GM12865 (cell line): ENCODE results near the gene SLC16A4.

Experiments
- DNase-seq: peaks from one replicate; pipeline ENCODE4 v3.0.0; 2010; ENCODE audit warnings: low read depth
- H3K4me3 ChIP-seq: 2 replicates; pipeline ENCODE4 v1.5.1; 2011; ENCODE audit warnings: mild to moderate bottlenecking, low read depth, low read length, control low read depth
- CTCF ChIP-seq: IDR thresholded peaks from 2 replicates; pipeline ENCODE4 v1.5.1; 2011; ENCODE audit warnings: low read length, control low read depth, low read depth, inconsistent platforms; ENCODE audit not compliant: insufficient read depth; ENCODE audit errors: missing control alignments

SLC16A4 gene

GRCh38 chr1:110383251-110383990, 7.4 kb downstream of the SLC16A4 start:
- TF ChIP-seq CTCF, result no peak
- DNase-seq, result no peak
- no peak overlapping the region for H3K4me3 ChIP-seq

GRCh38 chr1:110380672-110381283, 10.0 kb downstream of the SLC16A4 start:
- H3K4me3 ChIP-seq, result no peak overlapping the region
- no peak for TF ChIP-seq CTCF
- DNase-seq, result peak; percentile 13

- TF ChIP-seq CTCF, result no peak
- no peak overlapping the region for H3K4me3 ChIP-seq
- no peak for DNase-seq
These were observed 15.3 kb downstream of the SLC16A4 start for GRCh38 chr1:110375490-110375889.

- H3K4me3 ChIP-seq, result no peak overlapping the region
- no peak for DNase-seq
- TF ChIP-seq CTCF, result no peak
These were observed 20.0 kb downstream of the SLC16A4 start for GRCh38 chr1:110370827-110371226.

GRCh38 chr1:110364221-110364620, 26.6 kb downstream of the SLC16A4 start:
- no peak for DNase-seq
- no peak for TF ChIP-seq CTCF
- H3K4me3 ChIP-seq, result no peak overlapping the region

GRCh38 chr1:110361856-110362255, 29.0 kb downstream of the SLC16A4 start:
- DNase-seq, result no peak
- H3K4me3 ChIP-seq, result no peak overlapping the region
- no peak for TF ChIP-seq CTCF
